Activated CD8-positive, alpha-beta memory T cell treated with anti-CD3 and anti-CD28 coated beads, Interleukin-2, amount 50 U/mL, for 48 hours (primary cell): ENCODE data around the gene LHFPL2.

Experiments used
- DNase-seq: peaks from one replicate; pipeline ENCODE4 v3.0.0-alpha.2; 2020

The LHFPL2 gene

GRCh38 chr5:78666041-78666444 is 17.5 kb upstream of the LHFPL2 start:
- no peak for DNase-seq

GRCh38 chr5:78665534-78665933 is 17.0 kb upstream of the LHFPL2 start:
- no peak for DNase-seq

GRCh38 chr5:78662323-78662722 is 13.8 kb upstream of the LHFPL2 start:
- no peak for DNase-seq

GRCh38 chr5:78661691-78662090 is 13.1 kb upstream of the LHFPL2 start:
- DNase-seq, result no peak

DNA sequence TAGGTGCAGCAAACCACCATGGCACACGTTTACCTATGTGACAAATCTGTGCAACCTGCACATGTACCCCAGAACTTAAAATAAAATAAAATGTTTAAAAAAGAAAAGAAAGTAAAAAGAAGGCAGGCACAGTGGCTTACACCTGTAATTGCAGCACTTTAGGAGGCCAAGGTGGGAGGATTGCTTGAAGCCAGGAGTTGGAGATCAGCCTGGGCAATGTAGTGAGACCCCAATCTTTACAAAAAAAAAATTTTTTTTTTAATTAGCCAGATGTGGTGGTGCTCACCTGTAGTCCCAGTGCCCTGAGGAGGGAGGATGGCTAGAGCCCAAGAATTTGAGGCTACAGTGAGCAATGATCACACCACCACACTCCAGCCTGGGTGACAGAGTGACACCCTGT is 12.5 kb upstream of the LHFPL2 start:
- DNase-seq, result no peak

- DNase-seq, result no peak
Measured at GRCh38 chr5:78660401-78660800, 11.8 kb upstream of the LHFPL2 start.

- DNase-seq, result no peak
Measured at GRCh38 chr5:78659714-78660113, 11.1 kb upstream of the LHFPL2 start.

GRCh38 chr5:78659114-78659513 is 10.5 kb upstream of the LHFPL2 start:
- DNase-seq, result no peak

- DNase-seq, result no peak
Measured at GRCh38 chr5:78657201-78657600, 8.6 kb upstream of the LHFPL2 start.

DNA sequence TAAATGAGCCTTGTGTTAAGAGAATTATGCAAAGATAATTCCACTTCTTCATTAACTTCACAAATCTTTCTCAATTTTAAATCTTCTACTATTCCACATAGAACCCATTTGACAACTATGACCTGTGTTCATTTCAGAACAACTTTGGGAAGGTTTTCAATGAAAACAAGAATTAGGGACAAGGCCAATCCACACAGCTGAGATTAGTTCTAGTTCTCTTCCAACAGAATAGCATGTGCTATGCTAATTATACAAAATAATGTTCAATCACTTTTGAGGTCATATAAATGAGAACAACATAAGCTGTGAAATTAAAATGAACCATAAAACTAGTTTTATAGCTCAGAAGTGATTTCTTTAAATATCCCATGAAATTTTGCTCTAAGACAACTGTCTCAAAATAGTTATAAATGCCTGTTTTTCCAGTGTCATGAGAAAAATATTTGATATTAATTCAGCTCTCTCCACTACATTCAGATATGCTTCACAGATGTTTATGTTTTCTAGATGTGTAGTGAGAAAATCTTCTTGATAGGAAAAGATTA is 7.2 kb upstream of the LHFPL2 start:
- DNase-seq, result no peak

DNA sequence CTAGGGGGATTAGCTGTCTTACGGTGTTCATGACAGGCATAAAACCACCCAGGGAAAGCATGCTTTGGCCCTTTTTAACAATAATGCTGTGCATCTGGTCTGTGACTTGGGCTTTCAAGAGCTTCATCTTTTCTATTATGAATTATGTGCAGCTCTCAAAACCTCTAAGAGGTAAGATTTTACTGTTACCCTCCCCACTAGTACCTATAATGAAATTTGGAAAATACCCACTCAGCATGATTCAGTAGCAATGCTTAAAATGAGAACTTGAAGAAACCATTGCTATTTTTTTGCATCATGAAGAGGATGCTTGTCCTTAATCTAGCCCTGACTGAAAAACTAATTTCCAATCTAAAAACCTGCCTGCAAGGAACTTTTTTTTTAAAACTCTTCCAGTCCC is 5.8 kb upstream of the LHFPL2 start:
- DNase-seq, result no peak

GRCh38 chr5:78653681-78654366 is 5.3 kb upstream of the LHFPL2 start:
- DNase-seq, result no peak

- no peak for DNase-seq
Measured at GRCh38 chr5:78653031-78653430, 4.5 kb upstream of the LHFPL2 start.

DNA sequence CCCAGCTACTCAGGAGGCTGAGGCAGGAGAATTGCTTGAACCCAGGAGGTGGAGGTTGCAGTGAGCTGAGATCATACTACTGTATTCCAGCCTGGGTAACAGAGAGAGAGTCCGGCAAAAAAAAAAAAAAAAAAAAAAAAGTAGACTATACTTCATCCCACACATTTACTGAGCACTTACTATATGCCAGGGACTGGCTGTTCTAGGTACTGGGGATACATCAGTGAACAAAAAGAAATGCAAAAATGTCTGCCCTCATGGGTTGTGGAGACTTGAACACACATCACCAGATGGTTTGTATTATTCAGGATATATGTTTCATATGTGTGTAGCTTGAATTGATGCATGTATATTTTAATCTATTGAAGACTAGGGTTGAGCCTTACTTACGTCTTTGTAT is 2.9 kb upstream of the LHFPL2 start:
- DNase-seq, result no peak

DNA sequence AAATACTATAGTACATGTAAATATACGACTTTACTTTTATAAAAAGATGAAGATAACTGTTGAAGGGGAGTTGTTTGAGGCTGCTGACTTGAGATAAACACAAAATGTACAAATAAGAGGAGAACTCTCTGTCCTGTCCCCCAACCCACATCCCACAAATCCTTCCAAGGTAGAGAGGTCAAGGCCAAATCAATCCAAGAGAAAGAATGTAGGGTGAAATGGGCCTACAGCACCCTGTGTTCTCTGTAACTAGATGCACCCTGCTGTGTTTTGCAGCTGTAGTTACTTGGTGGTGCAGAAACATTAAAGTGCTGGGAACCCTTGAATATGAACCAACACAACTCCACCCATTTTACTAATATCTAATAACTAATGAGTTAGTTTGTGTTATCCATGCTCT is 2.0 kb upstream of the LHFPL2 start:
- no peak for DNase-seq

- no peak for DNase-seq
Measured at GRCh38 chr5:78649861-78650496, 1.4 kb upstream of the LHFPL2 start.

DNA sequence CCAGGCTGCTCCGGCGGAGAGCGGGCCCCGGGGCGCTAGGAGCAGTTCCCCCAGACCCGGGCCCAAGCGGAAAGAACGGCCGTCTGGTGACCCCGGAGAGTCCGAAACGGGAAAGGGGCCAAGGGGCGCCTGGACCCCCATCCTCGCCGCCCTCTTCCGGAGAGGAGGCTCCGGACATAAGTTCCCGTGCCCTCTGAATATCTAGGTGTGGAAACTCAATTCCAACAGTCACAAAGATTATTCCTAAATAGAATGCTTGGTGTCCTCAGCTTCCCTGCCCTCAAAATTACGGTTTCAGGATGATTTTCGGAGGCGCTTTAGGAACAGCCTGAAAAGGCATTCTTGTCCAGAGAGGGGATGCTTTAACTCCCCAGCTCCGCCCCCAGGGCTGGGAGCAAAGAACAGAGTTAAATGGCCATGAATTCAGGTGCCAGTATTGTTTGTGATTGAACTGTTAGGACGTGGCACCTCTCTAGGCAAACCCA is 681 bp upstream of the LHFPL2 start:
- DNase-seq, result no peak

- DNase-seq, result peak; percentile 54
Measured at GRCh38 chr5:78647838-78648358, 674 bp downstream of the LHFPL2 start.

DNA sequence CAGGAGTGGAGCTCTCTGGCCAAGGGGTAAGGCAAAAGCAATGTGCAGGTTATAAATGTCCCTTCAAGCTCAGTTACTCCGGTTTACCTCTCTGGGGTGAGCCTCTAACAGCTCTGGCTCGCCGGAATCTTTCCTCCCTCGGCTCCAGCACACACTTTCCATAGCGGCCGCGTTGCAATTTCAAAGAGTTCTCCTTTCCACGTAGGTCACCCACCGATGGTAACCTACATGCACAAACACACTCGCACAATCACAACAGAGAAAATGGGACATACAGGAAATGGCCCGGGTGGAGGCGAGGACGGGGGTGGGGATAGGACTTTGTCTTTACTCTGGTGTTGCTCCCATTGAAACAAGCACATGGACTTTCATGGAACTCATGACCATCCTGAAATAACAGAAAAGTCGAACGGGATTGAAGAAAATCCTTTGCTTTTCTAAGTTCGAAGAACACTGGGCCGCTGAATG is 1.2 kb downstream of the LHFPL2 start:
- no peak for DNase-seq

DNA sequence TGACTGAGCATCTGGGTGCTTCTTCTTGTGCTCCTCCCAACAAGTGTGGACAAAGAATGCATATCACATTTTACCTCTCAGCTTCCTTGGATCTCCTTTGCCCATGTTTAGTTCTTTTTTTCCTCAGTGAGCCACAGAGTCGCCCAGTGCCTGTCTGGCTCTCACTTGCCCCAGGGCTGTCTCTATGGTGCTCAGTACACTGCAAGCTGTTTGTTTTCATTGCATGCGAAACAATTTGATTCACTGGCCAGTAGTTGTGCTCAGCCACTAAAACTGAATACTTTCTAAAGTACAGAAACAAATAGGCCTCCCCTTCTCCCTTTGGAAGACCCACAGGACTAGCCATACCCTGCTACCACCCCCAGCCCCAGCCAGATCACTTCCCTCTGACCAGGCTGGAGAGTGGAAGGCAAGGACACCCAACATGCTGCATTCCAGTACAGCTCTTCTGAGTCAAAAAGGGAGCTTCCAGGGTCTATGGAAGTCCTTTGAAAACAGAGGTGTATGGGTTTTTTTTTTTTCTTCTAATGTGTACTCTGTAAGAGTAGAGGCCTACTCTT is 3.8 kb downstream of the LHFPL2 start:
- DNase-seq, result no peak

DNA sequence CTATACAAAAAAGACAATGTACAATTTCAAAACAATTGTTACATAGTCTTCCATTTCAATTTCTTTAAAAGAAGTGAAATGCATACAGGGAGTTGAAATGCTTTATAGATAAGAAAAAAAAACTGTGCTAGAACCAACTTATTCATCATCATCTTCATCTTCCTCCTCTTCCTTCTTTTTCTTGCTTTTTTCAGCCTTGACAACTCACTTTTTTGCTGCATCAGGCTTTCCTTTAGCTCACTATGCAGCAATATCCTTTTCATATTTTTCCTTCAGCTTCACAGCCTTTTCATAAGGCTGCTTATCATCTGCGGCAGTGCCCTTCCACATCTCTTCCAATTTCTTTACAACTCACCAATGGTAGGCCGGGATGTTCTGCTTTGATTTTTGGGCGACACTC is 4.4 kb downstream of the LHFPL2 start:
- DNase-seq, result no peak

GRCh38 chr5:78642701-78643100 is 5.9 kb downstream of the LHFPL2 start:
- DNase-seq, result no peak

GRCh38 chr5:78640662-78641474 is 7.7 kb downstream of the LHFPL2 start:
- DNase-seq, result no peak
